ENCODE results near the gene CCDC88B. TPM values are rescaled to one million over a fixed set of nuclear protein-coding genes. Genes with fewer than 3 reads are reported as not detected.

Gene CCDC88B
- total and polyA plus RNA-seq, 10 of the 15 experiments (the other 5 are each of a cell fraction or from before 2014, with no cell fraction given): 0.24 to 66.0 (median 19.2) TPM

DNA sequence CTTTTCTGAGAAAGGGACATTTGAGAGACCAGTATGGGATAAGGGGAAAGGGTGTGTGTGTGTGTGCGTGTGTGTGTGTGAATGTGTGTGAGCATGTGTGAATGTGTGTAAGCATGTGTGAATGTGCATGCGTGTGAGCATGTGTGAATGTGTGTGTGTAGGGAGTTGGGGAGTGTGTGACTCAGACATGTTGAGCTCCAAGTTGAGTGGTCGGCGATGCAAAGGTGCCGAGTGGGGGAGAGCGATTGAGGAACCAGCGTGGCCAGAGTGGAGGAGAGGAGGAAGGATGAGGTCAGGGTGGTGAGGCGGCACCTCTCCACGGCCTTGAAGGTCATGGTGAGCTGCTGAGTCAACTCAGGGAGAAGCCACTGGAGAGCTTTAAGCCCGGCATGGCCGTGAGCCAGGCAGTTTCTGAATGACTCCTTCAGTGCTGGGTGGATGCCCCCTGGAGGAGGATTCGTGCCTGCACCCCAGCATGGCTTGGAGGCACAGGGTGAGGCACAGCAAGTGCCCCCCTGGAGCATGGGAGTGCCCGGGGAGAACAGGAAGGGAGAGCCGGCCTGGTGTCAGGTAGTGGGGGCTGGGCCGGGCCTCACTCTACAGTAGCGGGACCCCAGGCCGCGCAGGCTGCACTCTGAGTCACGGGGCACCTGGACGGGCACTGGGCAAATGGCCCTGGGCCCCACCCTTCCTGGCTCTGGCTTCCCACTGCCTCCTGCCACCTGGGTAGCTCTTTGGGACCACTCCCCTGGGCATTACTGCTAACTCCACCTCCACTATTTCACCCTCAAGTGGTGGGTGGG lies 8.2 kb upstream of the CCDC88B start (continued):
- TF ChIP-seq BACH1 (IDR thresholded peaks at IDR 0.05; ENCODE audit: borderline replicate concordance) (peak; percentile 96), MAX (IDR thresholded peaks at IDR 0.05; ENCODE audit: low read depth, low read length) (no peak; the same call in 1 of the 2 replicates), CHD4 (IDR thresholded peaks at IDR 0.05) (no peak), ATF2 (IDR thresholded peaks at IDR 0.05; ENCODE audit: low read length) (no peak), SUZ12 (IDR thresholded peaks at IDR 0.05; ENCODE audit: unreplicated experiment) (no peak), MYB (IDR thresholded peaks at IDR 0.05; ENCODE audit: borderline replicate concordance, low read depth, low read length) (no peak), GABPA (IDR thresholded peaks at IDR 0.05; ENCODE audit: low read depth) (no peak), RB1 (IDR thresholded peaks at IDR 0.05; ENCODE audit: borderline replicate concordance) (0 out of 2 replicates have a peak, but pooled peaks have one; percentile 25), IKZF2 (IDR thresholded peaks at IDR 0.05) (peak; percentile 82 to 85), RELA (IDR thresholded peaks at IDR 0.05; ENCODE audit: borderline replicate concordance, partially characterized antibody) (no peak)

DNA sequence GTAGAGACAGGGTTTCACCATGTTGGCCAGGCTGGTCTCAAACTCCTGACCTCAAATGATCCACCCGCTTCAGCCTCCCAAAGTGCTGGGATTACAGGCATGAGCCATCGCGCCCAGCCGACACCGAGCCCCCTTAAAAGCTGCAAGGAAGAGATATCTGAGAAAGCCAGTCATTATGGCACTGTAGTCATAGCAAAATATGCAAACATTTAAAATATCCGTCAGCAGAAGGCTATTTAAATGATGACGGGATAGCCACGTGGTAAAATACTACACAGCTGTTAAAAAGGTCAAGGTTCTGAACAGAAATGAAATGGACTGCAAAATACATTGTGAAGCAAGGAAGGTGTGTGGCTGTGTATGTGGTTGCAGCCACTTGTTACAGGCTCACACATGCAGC lies 6.4 kb upstream of the CCDC88B start:
- H3K79me2 ChIP-seq (ENCODE audit: control insufficient read depth, insufficient read depth, low read length): no peaks in the 10 kb centered on the region
- H3K36me3 ChIP-seq (ENCODE audit: control insufficient read depth in 2 of 2, insufficient read depth in 2 of 2, low read length in 1 of 2): no peaks in the 10 kb centered on the region
- FAIRE-seq (peak; percentile 18), DNase-seq (ENCODE audit: low read depth, low spot score) (no peak), ATAC-seq (no peak)
- no peak overlapping the region for H2AFZ ChIP-seq (ENCODE audit: control insufficient read depth, low read depth, low read length)
- no peak overlapping the region for H3K4me3 ChIP-seq
- SMC1A ChIA-PET (ENCODE audit: uncharacterized antibody, unreplicated experiment): interaction anchor here (0.7 to 6.4 kb wide), 4 partner anchors 9 to 33 kb away, joined by 3 to 71 read pairs (median 4); partner anchors contain the start of genes CATSPERZ, ESRRA, PRDX5 and TRMT112
- no peaks in the 10 kb centered on the region for H3K9me3 ChIP-seq (replicated peaks; ENCODE audit: control insufficient read depth, insufficient read depth, low read length)
- no TSS peak for BruUV-seq (replicated peaks)
- no peak overlapping the region for H3K4me2 ChIP-seq (ENCODE audit: control insufficient read depth, insufficient read depth)
- in situ Hi-C loops (cut with MboI) (no loop called here), intact Hi-C loops (cut with micrococcal nuclease; ENCODE audit: unreplicated experiment) (no loop called here)
- H4K20me1 ChIP-seq (ENCODE audit: control insufficient read depth, insufficient read depth): no peaks in the 10 kb centered on the region
- 70% methylated on average over 8 of the region's 8 CpGs for WGBS (ENCODE audit: insufficient coverage, insufficient replicate concordance, low lambda C conversion rate, missing lambda C conversion rate)
- peaks cover 21% of the 10 kb centered on the region for H3K4me1 ChIP-seq (ENCODE audit: control insufficient read depth, insufficient read depth, low read length)
- CTCF ChIA-PET: interaction anchor here (6.5 to 14.7 kb wide), 3 partner anchors 15 to 29 kb away, joined by 43 to 228 read pairs (median 100); partner anchors contain the start of genes ESRRA, PRDX5 and TRMT112
- POLR2A ChIA-PET: interaction anchor here (0.6 to 2.7 kb wide), 5 partner anchors 10 to 445 kb away, joined by 3 to 11 read pairs (median 4); partner anchors contain the start of genes ESRRA, PRDX5 and TRMT112
- H3K27ac ChIP-seq (ENCODE audit: control insufficient read depth, insufficient read depth): no peak overlapping the region
- H3K9ac ChIP-seq (ENCODE audit: control insufficient read depth, insufficient read depth, low read length): no peak overlapping the region
- RAD21 ChIA-PET (ENCODE audit: unreplicated experiment): interaction anchor here (1.9 to 4.2 kb wide), 3 partner anchors 16 to 29 kb away, joined by 6 to 86 read pairs (median 29); partner anchors contain the start of genes ESRRA, PRDX5 and TRMT112
- H3K27me3 ChIP-seq (replicated peaks in 1 of 2; ENCODE audit: control insufficient read depth in 2 of 2, insufficient read depth in 2 of 2, low read length in 1 of 2): no peaks in the 10 kb centered on the region
- TF ChIP-seq SIX5 (IDR thresholded peaks at IDR 0.05; ENCODE audit: low read depth, low read length, severe bottlenecking): no peak
- TF ChIP-seq EZH2 (IDR thresholded peaks at IDR 0.05; ENCODE audit: borderline replicate concordance, control insufficient read depth, low read depth, low read length): no peak
- TF ChIP-seq CHD4 (IDR thresholded peaks at IDR 0.05): no peak
- TF ChIP-seq TCF3 (IDR thresholded peaks at IDR 0.05; ENCODE audit: borderline replicate concordance, insufficient read depth, low read depth, low read length): no peak
- TF ChIP-seq MYB (IDR thresholded peaks at IDR 0.05; ENCODE audit: borderline replicate concordance, low read depth, low read length): no peak
- no peak for TF ChIP-seq PAX5 (IDR thresholded peaks at IDR 0.05; ENCODE audit: borderline replicate concordance, low read depth, low read length)
- no peak for TF ChIP-seq STAT1 (conservative IDR thresholded peaks at IDR 0.05)
- no peak for TF ChIP-seq PML (IDR thresholded peaks at IDR 0.05; ENCODE audit: low read length)
- TF ChIP-seq CBFB (IDR thresholded peaks at IDR 0.05; ENCODE audit: low read depth): no peak
- TF ChIP-seq SREBF2 (IDR thresholded peaks at IDR 0.05; ENCODE audit: low read length): no peak
- no peak for TF ChIP-seq ESRRA (IDR thresholded peaks at IDR 0.05; ENCODE audit: low read length)
- TF ChIP-seq, protein P1, sequence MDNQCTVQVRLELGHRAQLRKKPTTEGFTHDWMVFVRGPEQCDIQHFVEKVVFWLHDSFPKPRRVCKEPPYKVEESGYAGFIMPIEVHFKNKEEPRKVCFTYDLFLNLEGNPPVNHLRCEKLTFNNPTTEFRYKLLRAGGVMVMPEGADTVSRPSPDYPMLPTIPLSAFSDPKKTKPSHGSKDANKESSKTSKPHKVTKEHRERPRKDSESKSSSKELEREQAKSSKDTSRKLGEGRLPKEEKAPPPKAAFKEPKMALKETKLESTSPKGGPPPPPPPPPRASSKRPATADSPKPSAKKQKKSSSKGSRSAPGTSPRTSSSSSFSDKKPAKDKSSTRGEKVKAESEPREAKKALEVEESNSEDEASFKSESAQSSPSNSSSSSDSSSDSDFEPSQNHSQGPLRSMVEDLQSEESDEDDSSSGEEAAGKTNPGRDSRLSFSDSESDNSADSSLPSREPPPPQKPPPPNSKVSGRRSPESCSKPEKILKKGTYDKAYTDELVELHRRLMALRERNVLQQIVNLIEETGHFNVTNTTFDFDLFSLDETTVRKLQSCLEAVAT (IDR thresholded peaks at IDR 0.05): no peak
- TF ChIP-seq YY1 (IDR thresholded peaks at IDR 0.05; ENCODE audit: low read depth, low read length): no peak
